Nephron progenitor cell (in vitro differentiated cells): ENCODE measurements around the gene AMPD3.

ENCODE experiments used
- DNase-seq: peaks from one replicate; pipeline ENCODE4 v3.0.0; 2021
- H3K27ac Mint-ChIP-seq: 2 replicates; pipeline ENCODE4 v1.8.0; 2021; ENCODE audit warnings: mild to moderate bottlenecking, moderate library complexity, mixed read lengths
- H3K27me3 Mint-ChIP-seq: 2 replicates; pipeline ENCODE4 v1.8.0; 2021; ENCODE audit warnings: mild to moderate bottlenecking, low read depth, mixed read lengths; ENCODE audit not compliant: poor library complexity
- H3K36me3 Mint-ChIP-seq: 2 replicates; pipeline ENCODE4 v1.8.0; 2021; ENCODE audit warnings: low read depth, mixed read lengths
- H3K4me1 Mint-ChIP-seq: 2 replicates; pipeline ENCODE4 v1.8.0; 2021; ENCODE audit warnings: mixed read lengths
- H3K4me3 Mint-ChIP-seq: 2 replicates; pipeline ENCODE4 v1.8.0; 2021; ENCODE audit warnings: mild to moderate bottlenecking, moderate library complexity, mixed read lengths
- H3K9me3 Mint-ChIP-seq: 2 replicates; pipeline ENCODE4 v1.8.0; 2021; ENCODE audit warnings: mild to moderate bottlenecking, moderate library complexity, mixed read lengths
- TF ChIP-seq, protein P1 (sequence below): fragments of 200-600 bp; sonication (generic); IDR thresholded peaks from 2 replicates; pipeline ENCODE4 v1.5.0; 2021; ENCODE audit warnings: antibody characterized with exemption

AMPD3 gene

DNA sequence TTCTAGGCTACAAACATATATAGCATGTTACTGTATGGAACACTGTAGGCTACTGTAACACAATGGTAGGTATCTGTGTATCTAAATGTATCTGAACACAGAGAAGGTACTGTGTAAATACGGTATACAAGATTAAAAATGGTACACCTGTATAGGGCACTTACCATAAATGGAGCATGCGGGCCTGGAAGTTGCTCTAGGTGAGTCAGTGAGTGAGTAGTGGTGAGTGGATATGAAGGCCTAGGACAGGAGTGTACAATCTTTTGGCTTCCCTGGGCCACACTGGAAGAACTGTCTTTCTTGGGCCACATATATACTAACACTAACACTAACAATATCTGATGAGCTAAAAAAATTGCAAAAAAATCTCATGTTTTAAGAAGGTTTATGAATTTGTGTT, 64.6 kb downstream of the AMPD3 start:
- TF ChIP-seq, protein P1, sequence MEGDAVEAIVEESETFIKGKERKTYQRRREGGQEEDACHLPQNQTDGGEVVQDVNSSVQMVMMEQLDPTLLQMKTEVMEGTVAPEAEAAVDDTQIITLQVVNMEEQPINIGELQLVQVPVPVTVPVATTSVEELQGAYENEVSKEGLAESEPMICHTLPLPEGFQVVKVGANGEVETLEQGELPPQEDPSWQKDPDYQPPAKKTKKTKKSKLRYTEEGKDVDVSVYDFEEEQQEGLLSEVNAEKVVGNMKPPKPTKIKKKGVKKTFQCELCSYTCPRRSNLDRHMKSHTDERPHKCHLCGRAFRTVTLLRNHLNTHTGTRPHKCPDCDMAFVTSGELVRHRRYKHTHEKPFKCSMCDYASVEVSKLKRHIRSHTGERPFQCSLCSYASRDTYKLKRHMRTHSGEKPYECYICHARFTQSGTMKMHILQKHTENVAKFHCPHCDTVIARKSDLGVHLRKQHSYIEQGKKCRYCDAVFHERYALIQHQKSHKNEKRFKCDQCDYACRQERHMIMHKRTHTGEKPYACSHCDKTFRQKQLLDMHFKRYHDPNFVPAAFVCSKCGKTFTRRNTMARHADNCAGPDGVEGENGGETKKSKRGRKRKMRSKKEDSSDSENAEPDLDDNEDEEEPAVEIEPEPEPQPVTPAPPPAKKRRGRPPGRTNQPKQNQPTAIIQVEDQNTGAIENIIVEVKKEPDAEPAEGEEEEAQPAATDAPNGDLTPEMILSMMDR, result no peak
- Mint-ChIP-seq H3K27me3 (no peaks in the 10 kb centered on the region), H3K4me3 (no peak overlapping the region), H3K27ac (no peak overlapping the region), H3K36me3 (peaks cover 20% of the 10 kb centered on the region), H3K9me3 (no peaks in the 10 kb centered on the region), H3K4me1 (no peaks in the 10 kb centered on the region)
- DNase-seq, result no peak

DNA sequence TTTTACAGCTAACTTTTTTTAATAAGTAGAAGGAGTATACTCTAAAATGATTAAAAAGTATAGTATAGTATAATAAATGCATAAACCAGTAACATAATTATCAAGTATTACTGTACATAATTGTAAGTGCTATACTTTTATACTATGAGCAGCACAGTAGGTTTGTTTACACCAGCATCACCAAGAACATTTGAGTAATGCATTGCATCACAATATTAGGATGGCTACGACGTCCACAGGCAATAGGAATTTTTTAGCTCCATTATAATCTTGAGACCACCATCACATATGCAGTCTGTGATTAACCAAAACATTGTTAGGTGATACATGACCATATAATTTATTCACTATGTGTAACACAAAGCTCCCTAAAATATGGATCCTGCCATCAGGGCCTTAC, 65.5 kb downstream of the AMPD3 start:
- no peak for DNase-seq
- Mint-ChIP-seq H3K36me3 (peaks cover 28% of the 10 kb centered on the region), H3K9me3 (no peaks in the 10 kb centered on the region)

DNA sequence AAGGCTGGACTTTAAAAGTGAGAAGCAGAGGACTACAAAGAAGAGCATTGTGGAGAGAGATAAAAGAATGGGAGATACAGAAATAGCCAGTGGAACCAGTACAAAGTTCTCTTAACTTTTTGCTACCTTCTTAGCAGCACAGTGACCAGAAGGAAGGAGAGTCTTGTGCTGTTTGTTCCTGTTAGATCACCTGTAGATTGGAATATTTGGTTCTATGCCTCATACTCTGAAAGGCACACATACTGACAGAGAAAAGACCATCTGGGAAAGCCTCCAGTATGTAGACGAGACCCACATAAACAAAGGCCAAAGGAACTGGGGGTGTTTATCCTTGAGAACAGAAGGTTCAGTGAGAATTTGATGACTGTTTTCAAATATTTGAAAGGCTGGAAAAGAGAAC, 67.2 kb downstream of the AMPD3 start:
- Mint-ChIP-seq H3K27ac (no peak overlapping the region), H3K36me3 (peaks cover 39% of the 10 kb centered on the region), H3K27me3 (no peaks in the 10 kb centered on the region), H3K4me3 (no peak overlapping the region), H3K9me3 (no peaks in the 10 kb centered on the region), H3K4me1 (no peaks in the 10 kb centered on the region)
- DNase-seq, result no peak
- TF ChIP-seq, protein P1, result no peak

More for the DNA sequence above, 65.5 kb downstream of the AMPD3 start:
- H3K27me3 Mint-ChIP-seq, result no peaks in the 10 kb centered on the region
- no peak overlapping the region for H3K27ac Mint-ChIP-seq
- H3K4me3 Mint-ChIP-seq, result no peak overlapping the region
- TF ChIP-seq, protein P1, result no peak
- H3K4me1 Mint-ChIP-seq, result no peaks in the 10 kb centered on the region

DNA sequence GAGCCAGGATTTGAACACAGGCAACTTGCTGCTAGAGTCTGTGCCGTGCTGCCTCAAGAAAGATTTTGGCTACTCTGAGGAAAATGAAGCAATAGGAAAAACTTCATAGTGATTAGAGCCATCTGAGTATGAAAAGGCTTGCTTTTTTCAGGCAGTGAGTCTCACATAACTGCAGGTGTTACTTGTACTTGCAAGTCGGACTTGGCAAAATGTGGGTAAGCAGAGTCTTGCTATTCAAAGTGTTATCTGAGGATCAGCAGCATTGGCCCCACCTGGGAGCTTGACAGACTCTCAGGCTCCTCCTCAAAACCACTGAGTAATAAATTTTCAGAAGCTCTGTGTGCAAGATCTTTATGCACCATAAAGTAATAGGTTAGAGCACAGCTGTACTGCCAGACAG, 67.9 kb downstream of the AMPD3 start:
- no peak overlapping the region for H3K4me3 Mint-ChIP-seq
- no peaks in the 10 kb centered on the region for H3K27me3 Mint-ChIP-seq
- no peaks in the 10 kb centered on the region for H3K9me3 Mint-ChIP-seq
- H3K36me3 Mint-ChIP-seq, result peaks cover 43% of the 10 kb centered on the region
- DNase-seq, result no peak
- H3K27ac Mint-ChIP-seq, result no peak overlapping the region
- TF ChIP-seq, protein P1, result no peak
- no peaks in the 10 kb centered on the region for H3K4me1 Mint-ChIP-seq

DNA sequence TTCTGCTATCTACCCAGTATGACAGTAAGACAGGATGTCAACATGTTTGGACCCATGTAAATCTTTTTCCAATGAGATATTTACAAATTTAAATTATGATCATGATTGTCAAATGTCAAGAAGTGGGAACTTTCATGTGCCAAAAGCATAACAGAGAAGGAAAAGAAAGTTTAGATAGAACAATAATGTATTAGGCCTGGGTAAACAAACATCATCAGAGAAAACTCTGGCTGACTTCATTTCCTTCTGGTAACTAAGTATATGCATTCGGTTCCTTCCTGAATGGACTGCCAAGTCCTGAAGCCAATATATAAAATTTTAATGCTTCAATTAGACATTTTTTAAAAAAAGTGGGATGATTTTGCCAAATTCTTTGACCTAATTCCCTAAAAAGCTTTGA, 69.4 kb downstream of the AMPD3 start:
- H3K4me3 Mint-ChIP-seq, result no peak overlapping the region
- DNase-seq, result no peak
- no peak overlapping the region for H3K27ac Mint-ChIP-seq
- no peaks in the 10 kb centered on the region for H3K9me3 Mint-ChIP-seq
- H3K27me3 Mint-ChIP-seq, result no peaks in the 10 kb centered on the region
- H3K36me3 Mint-ChIP-seq, result peaks cover 53% of the 10 kb centered on the region
- H3K4me1 Mint-ChIP-seq, result no peaks in the 10 kb centered on the region
- TF ChIP-seq, protein P1, result no peak

DNA sequence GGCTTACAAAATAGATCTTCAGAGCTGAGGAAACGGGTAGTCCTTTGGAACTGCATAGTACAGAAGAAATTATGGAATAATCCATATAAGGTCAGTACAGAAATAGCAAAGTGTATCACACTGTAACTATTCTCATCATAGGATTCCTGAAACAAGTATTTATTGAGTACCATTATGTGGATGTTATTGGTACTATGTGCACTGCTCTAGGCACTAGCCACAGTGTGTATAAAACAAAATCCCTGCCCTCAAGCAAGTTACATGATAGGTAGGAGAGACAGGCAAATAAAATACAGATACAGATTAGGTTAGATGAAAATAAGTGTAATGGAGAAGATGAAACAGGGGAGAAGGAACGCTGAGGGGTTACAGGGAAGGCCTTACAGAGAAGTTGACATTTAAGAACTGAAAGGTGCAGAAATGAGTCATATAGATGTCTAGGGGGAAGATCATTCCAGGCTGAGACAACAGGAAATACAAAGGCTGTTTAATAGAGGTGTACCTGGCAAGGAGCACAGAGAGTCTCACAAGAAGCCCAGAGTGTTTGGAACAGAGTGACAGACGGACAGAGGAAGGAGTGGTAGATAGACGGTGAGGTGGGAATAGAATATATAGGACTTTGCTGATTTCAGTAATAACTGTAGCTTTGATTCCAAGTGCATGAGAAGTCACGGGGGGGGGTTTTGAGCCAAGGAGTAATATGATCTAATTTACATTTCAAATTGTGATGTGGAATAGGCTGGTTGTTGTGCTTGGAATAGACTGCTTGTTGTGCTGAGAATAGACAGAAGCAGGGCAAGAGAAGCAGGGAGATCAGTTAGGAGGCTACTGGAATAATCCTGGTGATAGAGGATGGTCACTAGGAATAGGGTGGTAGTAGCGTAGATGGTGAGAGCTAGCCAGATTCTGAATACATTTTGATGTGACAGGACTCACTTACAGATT, 72.2 kb downstream of the AMPD3 start:
- no peaks in the 10 kb centered on the region for H3K9me3 Mint-ChIP-seq
- H3K27me3 Mint-ChIP-seq, result no peaks in the 10 kb centered on the region
- no peak overlapping the region for H3K27ac Mint-ChIP-seq
- DNase-seq, result no peak
- TF ChIP-seq, protein P1, result no peak
- H3K4me1 Mint-ChIP-seq, result no peaks in the 10 kb centered on the region
- no peak overlapping the region for H3K4me3 Mint-ChIP-seq
- H3K36me3 Mint-ChIP-seq, result peaks cover 56% of the 10 kb centered on the region
